PC-9 (cell line): Measurements from ENCODE around the gene CPN1. TPM values are rescaled to one million over a fixed set of nuclear protein-coding genes. Genes with fewer than 3 reads are reported as not detected.

Experiments
- BruUV-seq: library from RNA; stranded (reverse); fragments of 400-500 nt; replicated peaks from 2 replicates; lab custom pipeline; 2021; lab: Mats Ljungman, UMichigan
- CTCF ChIA-PET: fragments of 300-600 bp; sonication (Branson Sonifier 250); formaldehyde crosslinking; loops from one replicate; lab custom pipeline; 2022; ENCODE audit warnings: antibody characterized with exemption; lab: Charles Lee
- POLR2A ChIA-PET: fragments of 300-600 bp; sonication (Branson Sonifier 250); formaldehyde crosslinking; loops from one replicate; lab custom pipeline; 2022; ENCODE audit warnings: antibody characterized with exemption; ENCODE audit not compliant: unreplicated experiment; lab: Charles Lee
- DNase-seq, 2 experiments: peaks; one replicate each; pipeline versions ENCODE4 v3.0.0 to v3.0.0-alpha.2; 2015 to 2022; ENCODE audit warnings: mixed read lengths in 1 of 2
- H2AFZ ChIP-seq: fragments of 200-600 bp; sonication (generic); 2 replicates; pipeline ENCODE4 v1.8.1; 2017; ENCODE audit warnings: antibody characterized with exemption
- H3F3A ChIP-seq: fragments of 200-600 bp; sonication (generic); 2 replicates; pipeline ENCODE4 v1.8.1; 2017; ENCODE audit warnings: antibody characterized with exemption, mild to moderate bottlenecking, low read depth; ENCODE audit not compliant: insufficient read depth
- H3K27ac ChIP-seq: fragments of 200-600 bp; sonication (generic); 2 replicates; pipeline ENCODE4 v1.6.1; 2016; ENCODE audit warnings: mixed run types
- H3K27me3 ChIP-seq: fragments of 200-600 bp; sonication (generic); 2 replicates; pipeline ENCODE4 v1.6.1; 2016; ENCODE audit warnings: low read depth, mixed run types; ENCODE audit not compliant: insufficient read depth
- H3K36me3 ChIP-seq: fragments of 200-600 bp; sonication (generic); 2 replicates; pipeline ENCODE4 v1.6.1; 2016; ENCODE audit warnings: low read depth, mixed run types
- H3K4me1 ChIP-seq: fragments of 200-600 bp; sonication (generic); replicated peaks from 2 replicates; pipeline ENCODE4 v1.6.1; 2016; ENCODE audit warnings: mixed run types; ENCODE audit not compliant: insufficient read depth
- H3K4me2 ChIP-seq: fragments of 200-600 bp; sonication (generic); 2 replicates; pipeline ENCODE4 v1.6.1; 2017; ENCODE audit warnings: mixed run types
- H3K4me3 ChIP-seq: fragments of 200-600 bp; sonication (generic); 2 replicates; pipeline ENCODE4 v1.6.1; 2016; ENCODE audit warnings: mixed run types
- H3K79me2 ChIP-seq: fragments of 200-600 bp; sonication (generic); 2 replicates; pipeline ENCODE4 v1.6.1; 2017; ENCODE audit warnings: low read depth, mixed run types
- H3K9me2 ChIP-seq: fragments of 200-600 bp; sonication (generic); 2 replicates; pipeline ENCODE4 v1.8.1; 2017; ENCODE audit warnings: mild to moderate bottlenecking; ENCODE audit not compliant: insufficient read depth
- H3K9me3 ChIP-seq: fragments of 200-600 bp; sonication (generic); 2 replicates; pipeline ENCODE4 v1.8.1; 2016; ENCODE audit warnings: low read depth; ENCODE audit not compliant: insufficient read depth
- H4K20me1 ChIP-seq: fragments of 200-600 bp; sonication (generic); 2 replicates; pipeline ENCODE4 v1.8.1; 2017; ENCODE audit not compliant: insufficient read depth
- CTCF ChIP-seq: fragments of 200-600 bp; sonication (generic); conservative IDR thresholded peaks from 2 replicates; pipeline ENCODE4 v1.6.1; 2017; ENCODE audit warnings: mixed run types, antibody characterized with exemption, mild to moderate bottlenecking, moderate library complexity
- EZH2 ChIP-seq: fragments of 200-600 bp; sonication (generic); IDR thresholded peaks from 2 replicates; pipeline ENCODE4 v1.8.0; 2017; ENCODE audit warnings: antibody characterized with exemption, low read depth
- intact Hi-C: fragments of 100-400 bp; cut with micrococcal nuclease; formaldehyde crosslinking; loops from one replicate; pipeline ENCODE4 v1.10.0; 2022; ENCODE audit not compliant: unreplicated experiment
- total RNA-seq: library from RNA; stranded (reverse); gene quantifications from 2 replicates; pipeline ENCODE4 v1.2.3, GENCODE V29; 2021

The CPN1 gene
- total RNA-seq, 1 experiment from 2014 or later = not detected

- no TSS peak for BruUV-seq
- Histone ChIP-seq H3K4me1 (no peaks in the 10 kb centered on the region), H3K36me3 (0 out of 2 replicates have a peak, but pooled peaks cover 3% of the 10 kb centered on the region), H2AFZ (no peak overlapping the region), H3K9me2 (no peaks in the 10 kb centered on the region), H4K20me1 (no peaks in the 10 kb centered on the region), H3K27me3 (no peaks in the 10 kb centered on the region), H3F3A (no peaks in the 10 kb centered on the region), H3K4me2 (no peak overlapping the region), H3K4me3 (no peak overlapping the region), H3K27ac (no peak overlapping the region), H3K9me3 (no peaks in the 10 kb centered on the region), H3K79me2 (peaks cover 76% of the 10 kb centered on the region)
- ChIA-PET CTCF (no interaction called here), POLR2A (no interaction called here)
- intact Hi-C loops = no loop called here
- TF ChIP-seq CTCF = no peak
- TF ChIP-seq EZH2 = no peak
- no peak for DNase-seq
Observed at GRCh38 chr10:99998889-99999288, 82.8 kb downstream of the CPN1 start.

- no peaks in the 10 kb centered on the region for H4K20me1 ChIP-seq
- no peaks in the 10 kb centered on the region for H3K4me1 ChIP-seq
- H3K4me3 ChIP-seq = no peak overlapping the region
- H3K9me2 ChIP-seq = no peaks in the 10 kb centered on the region
- H3K79me2 ChIP-seq = peaks cover 68% of the 10 kb centered on the region
- H3K36me3 ChIP-seq = no peaks in the 10 kb centered on the region
- H3K9me3 ChIP-seq = no peaks in the 10 kb centered on the region
- no peak overlapping the region for H2AFZ ChIP-seq
- intact Hi-C loops = no loop called here
- H3K4me2 ChIP-seq = no peak overlapping the region
- no TSS peak for BruUV-seq
- H3F3A ChIP-seq = no peaks in the 10 kb centered on the region
- POLR2A ChIA-PET = interaction anchor here (0.6 kb wide), 1 partner anchor 20 kb away, joined by 3 read pairs; no protein-coding TSS in a partner anchor
- DNase-seq = no peak
- CTCF ChIA-PET = no interaction called here
- no peaks in the 10 kb centered on the region for H3K27me3 ChIP-seq
- no peak overlapping the region for H3K27ac ChIP-seq
- TF ChIP-seq CTCF (no peak), EZH2 (no peak)
Observed at GRCh38 chr10:99996671-99997648, 84.7 kb downstream of the CPN1 start.

GRCh38 chr10:99995713-99996112 lies 86.0 kb downstream of the CPN1 start:
- Histone ChIP-seq H3K9me2 (no peaks in the 10 kb centered on the region), H3K4me1 (no peaks in the 10 kb centered on the region), H3K36me3 (no peaks in the 10 kb centered on the region), H3K79me2 (peaks cover 57% of the 10 kb centered on the region), H4K20me1 (no peaks in the 10 kb centered on the region), H3K27ac (no peak overlapping the region), H3K4me2 (no peak overlapping the region), H3K4me3 (no peak overlapping the region), H3F3A (no peaks in the 10 kb centered on the region), H3K9me3 (no peaks in the 10 kb centered on the region), H3K27me3 (no peaks in the 10 kb centered on the region), H2AFZ (no peak overlapping the region)
- ChIA-PET CTCF (no interaction called here), POLR2A (no interaction called here)
- BruUV-seq = no TSS peak
- no peak for DNase-seq
- TF ChIP-seq EZH2 (no peak), CTCF (no peak)
- intact Hi-C loops = no loop called here
